Measurements from ENCODE around the gene MYL9. TPM values are rescaled to one million over a fixed set of nuclear protein-coding genes. Genes with fewer than 3 reads are reported as not detected.

MYL9 gene
- total RNA-seq, 2 donors from 2014 or later: 49.3 to 582 TPM

DNA sequence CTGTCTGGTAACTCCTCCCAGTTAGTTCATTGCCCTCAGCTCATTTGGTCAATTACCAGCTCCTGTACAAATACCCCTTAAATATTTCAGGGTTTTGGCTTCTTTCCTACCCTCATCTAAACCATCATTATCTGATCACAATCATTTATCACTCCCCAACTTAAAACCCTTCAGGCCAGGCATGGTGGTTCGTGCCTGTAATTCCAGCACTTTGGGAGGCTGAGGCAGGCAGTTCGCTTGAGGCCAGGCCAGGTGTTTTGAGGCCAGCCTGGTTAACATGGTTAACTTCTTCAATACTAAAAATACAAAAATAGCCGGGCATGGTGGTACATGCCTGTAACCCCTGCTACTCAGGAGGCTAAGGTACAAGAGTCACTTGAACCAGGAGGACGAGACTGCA, 41.5 kb downstream of the MYL9 start:
- no peak for DNase-seq
- no peaks in the 10 kb centered on the region for H3K9me3 ChIP-seq
- no peaks in the 10 kb centered on the region for H3K27me3 ChIP-seq
- H3K4me1 ChIP-seq: no peaks in the 10 kb centered on the region
- no peak overlapping the region for H3K27ac ChIP-seq
- H3K36me3 ChIP-seq: no peaks in the 10 kb centered on the region
- TF ChIP-seq, protein P1, sequence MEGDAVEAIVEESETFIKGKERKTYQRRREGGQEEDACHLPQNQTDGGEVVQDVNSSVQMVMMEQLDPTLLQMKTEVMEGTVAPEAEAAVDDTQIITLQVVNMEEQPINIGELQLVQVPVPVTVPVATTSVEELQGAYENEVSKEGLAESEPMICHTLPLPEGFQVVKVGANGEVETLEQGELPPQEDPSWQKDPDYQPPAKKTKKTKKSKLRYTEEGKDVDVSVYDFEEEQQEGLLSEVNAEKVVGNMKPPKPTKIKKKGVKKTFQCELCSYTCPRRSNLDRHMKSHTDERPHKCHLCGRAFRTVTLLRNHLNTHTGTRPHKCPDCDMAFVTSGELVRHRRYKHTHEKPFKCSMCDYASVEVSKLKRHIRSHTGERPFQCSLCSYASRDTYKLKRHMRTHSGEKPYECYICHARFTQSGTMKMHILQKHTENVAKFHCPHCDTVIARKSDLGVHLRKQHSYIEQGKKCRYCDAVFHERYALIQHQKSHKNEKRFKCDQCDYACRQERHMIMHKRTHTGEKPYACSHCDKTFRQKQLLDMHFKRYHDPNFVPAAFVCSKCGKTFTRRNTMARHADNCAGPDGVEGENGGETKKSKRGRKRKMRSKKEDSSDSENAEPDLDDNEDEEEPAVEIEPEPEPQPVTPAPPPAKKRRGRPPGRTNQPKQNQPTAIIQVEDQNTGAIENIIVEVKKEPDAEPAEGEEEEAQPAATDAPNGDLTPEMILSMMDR (IDR thresholded peaks at IDR 0.05): no peak
- no peak overlapping the region for H3K9ac ChIP-seq (ENCODE audit: low read depth in 2 of 2, low read length in 2 of 2)
- H3K4me3 ChIP-seq: no peak overlapping the region
- intact Hi-C loops (cut with DNase I): no loop called here

DNA sequence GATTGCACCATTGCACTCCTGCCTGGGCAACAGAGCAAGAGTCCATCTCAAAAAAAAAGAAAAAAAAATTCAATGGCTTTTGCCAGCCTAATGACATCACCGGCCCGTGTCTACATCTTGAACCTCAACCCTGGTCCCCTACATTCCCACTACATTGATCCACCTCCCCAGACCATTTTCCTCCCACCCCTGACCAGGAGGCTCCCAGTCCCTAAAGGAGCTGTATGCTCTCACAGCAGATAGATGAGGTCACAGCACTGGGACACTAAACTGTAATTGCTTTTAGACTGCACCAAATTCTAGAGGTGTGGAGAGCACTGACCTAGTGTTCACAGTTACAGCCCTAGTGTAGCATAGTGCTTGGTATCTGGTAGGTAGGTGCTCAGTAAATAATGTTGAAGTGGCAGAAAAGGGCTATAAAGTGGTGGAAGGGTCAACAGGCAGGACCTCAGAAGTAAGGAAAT, 42.7 kb downstream of the MYL9 start:
- intact Hi-C loops (cut with DNase I): no loop called here

DNA sequence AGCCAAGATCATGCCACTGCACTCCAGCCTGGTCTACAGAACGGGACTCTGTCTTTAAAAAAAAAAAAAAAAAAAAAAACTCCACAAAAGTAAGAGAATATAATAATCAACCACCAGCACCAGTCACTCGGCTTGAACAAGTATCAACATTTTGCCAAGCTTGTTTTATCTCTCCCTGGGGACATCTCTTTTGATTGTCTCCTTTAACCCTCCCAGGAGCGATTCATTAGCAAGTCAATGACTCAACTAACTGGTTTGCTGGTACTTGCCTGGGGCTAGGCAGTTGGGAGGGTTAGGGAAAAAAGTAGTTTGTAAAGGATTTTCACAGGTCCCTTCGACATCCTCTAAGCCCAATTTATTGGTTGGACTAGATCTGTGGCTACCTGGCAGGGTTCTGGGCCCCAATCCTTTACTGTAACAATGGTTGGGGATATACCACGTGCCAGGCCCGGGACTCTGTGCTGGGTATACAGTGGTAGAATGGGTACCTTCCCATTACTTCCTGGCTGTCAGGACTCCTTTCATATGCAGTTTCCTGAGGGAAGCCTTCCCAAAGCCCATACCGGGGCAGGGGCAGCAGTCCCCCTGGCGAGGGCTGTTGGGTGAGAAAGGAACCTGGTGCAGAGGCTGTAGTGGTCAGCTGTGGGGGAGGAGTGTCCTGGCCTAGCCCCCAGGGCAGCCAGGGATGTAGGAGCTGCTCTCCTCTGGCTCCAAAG, 44.2 kb downstream of the MYL9 start:
- Histone ChIP-seq H3K9ac (ENCODE audit: low read depth in 2 of 2, low read length in 2 of 2) (no peak overlapping the region), H3K4me3 (no peak overlapping the region), H3K4me1 (no peaks in the 10 kb centered on the region), H3K27me3 (no peaks in the 10 kb centered on the region), H3K36me3 (no peaks in the 10 kb centered on the region), H3K9me3 (no peaks in the 10 kb centered on the region), H3K27ac (no peak overlapping the region)
- TF ChIP-seq, protein P1 (IDR thresholded peaks at IDR 0.05): no peak
- intact Hi-C loops (cut with DNase I): no loop called here
- no peak for DNase-seq

More for the DNA sequence above, 42.7 kb downstream of the MYL9 start:
- Histone ChIP-seq H3K9ac (ENCODE audit: low read depth in 2 of 2, low read length in 2 of 2) (no peak overlapping the region), H3K27me3 (no peaks in the 10 kb centered on the region), H3K36me3 (no peaks in the 10 kb centered on the region), H3K4me3 (no peak overlapping the region), H3K27ac (no peak overlapping the region), H3K9me3 (no peaks in the 10 kb centered on the region), H3K4me1 (no peaks in the 10 kb centered on the region)
- TF ChIP-seq, protein P1 (IDR thresholded peaks at IDR 0.05): no peak
- DNase-seq: no peak

DNA sequence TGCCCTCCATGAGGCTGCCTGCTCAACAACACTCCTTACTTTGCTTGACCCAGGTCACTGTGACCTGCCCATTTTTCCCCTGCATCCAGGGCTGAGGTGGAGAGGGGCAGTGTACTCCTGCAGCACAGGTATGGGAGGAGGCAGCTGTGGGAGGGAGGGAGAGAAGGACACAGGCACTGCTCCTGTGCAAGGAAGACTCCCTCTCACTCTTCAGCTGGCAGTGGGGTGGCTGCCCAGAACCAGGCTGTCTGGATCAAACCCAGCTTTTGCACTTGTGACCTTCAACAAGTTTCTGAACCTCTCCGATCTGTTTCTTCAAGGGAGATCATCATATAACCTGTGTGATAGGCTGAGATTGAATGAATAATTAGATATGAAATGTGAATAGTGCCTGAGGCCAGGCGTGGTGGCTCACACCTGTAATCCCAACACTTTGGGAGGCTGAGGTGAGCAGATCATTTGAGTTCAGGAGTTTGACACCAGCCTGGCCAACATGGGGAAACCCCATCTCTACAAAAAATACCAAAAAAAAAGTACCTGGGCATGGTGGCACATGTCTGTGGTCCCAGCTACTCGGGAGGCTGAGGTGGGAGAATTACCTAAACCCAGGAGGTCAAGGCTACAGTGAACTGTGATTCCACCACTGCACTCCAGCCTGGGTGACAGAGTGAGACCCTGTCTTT, 46.2 kb downstream of the MYL9 start:
- Histone ChIP-seq H3K27ac (no peak overlapping the region), H3K9me3 (no peaks in the 10 kb centered on the region), H3K27me3 (no peaks in the 10 kb centered on the region), H3K36me3 (no peaks in the 10 kb centered on the region), H3K4me1 (no peaks in the 10 kb centered on the region), H3K4me3 (no peak overlapping the region), H3K9ac (ENCODE audit: low read depth in 2 of 2, low read length in 2 of 2) (no peak overlapping the region)
- intact Hi-C loops (cut with DNase I): no loop called here
- DNase-seq: no peak
- TF ChIP-seq, protein P1 (IDR thresholded peaks at IDR 0.05): no peak

DNA sequence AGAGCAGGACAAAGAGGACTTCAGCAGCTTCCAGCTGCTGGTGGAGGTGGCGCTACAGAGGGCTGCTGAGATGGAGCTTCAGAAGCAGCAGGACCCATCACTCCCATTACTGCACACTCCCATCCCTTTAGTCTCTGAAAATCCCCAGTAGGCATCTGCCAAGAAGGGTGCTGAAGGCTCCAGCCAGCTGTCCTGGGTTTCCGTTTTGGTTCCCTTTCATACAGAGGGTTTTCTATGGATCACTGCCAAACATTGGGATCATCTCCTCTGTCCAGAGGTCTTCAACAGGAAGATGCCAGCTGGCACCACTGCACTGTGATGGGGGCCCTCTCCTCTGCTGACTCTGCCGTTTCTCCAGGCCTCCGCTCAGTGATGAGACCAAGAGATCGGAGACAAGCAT, 50.0 kb downstream of the MYL9 start:
- intact Hi-C loops (cut with DNase I): loop anchor here (5.0 kb wide), 1 partner anchor 34 kb away; no protein-coding TSS in a partner anchor
- no peaks in the 10 kb centered on the region for H3K27me3 ChIP-seq
- H3K9me3 ChIP-seq: no peaks in the 10 kb centered on the region
- no peaks in the 10 kb centered on the region for H3K4me1 ChIP-seq
- H3K36me3 ChIP-seq: no peaks in the 10 kb centered on the region
- no peak for DNase-seq
- H3K9ac ChIP-seq (ENCODE audit: low read depth in 2 of 2, low read length in 2 of 2): no peak overlapping the region
- H3K27ac ChIP-seq: no peak overlapping the region
- H3K4me3 ChIP-seq: no peak overlapping the region
- TF ChIP-seq, protein P1 (IDR thresholded peaks at IDR 0.05): no peak
